ENCODE measurements around the gene TSC22D2. TPM values are rescaled to one million over a fixed set of nuclear protein-coding genes. Genes with fewer than 3 reads are reported as not detected.

The TSC22D2 gene
- total RNA-seq, 1 experiment from 2014 or later: 26.5 TPM

DNA sequence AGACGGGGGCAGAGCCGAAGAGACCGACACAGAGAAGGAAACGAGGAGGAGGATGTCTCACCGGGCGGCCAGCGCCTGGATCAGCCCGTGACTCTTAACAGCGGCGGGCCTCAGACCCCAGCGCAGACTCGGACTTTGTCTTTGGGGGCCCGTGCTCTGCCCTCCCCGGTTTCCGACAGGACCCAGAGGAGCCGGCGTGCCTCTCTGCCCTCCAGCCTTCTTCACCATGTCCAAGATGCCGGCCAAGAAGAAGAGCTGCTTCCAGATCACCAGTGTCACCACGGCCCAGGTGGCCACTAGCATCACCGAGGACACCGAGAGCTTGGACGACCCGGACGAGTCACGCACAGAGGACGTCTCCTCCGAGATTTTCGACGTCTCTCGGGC lies 1.0 kb downstream of the TSC22D2 start:
- no peak overlapping the region for H4K91ac ChIP-seq (ENCODE audit: insufficient read length, low read depth, low read length)
- peaks cover 26% of the 10 kb centered on the region for H3K23me2 ChIP-seq (ENCODE audit: insufficient read length, low read depth, low read length, poor library complexity, severe bottlenecking)
- H2BK12ac ChIP-seq (ENCODE audit: insufficient read length, low read depth, low read length): no peak overlapping the region
- Mint-ChIP-seq H3K27ac (peak overlapping the region; percentile 44 to 96 (median 91); a peak in 5 of 7 replicates), H3K9me3 (no peaks in the 10 kb centered on the region), H3K4me1 (peaks cover 44 to 46% of the 10 kb centered on the region in 2 experiments), H3K27me3 (ENCODE audit: low read depth) (no peaks in the 10 kb centered on the region), H3K36me3 (ENCODE audit: insufficient read depth in 1 of 3, low read depth in 3 of 3) (peaks cover 0 to 16% (median 10%) of the 10 kb centered on the region in 3 experiments; a peak in 5 of 7 replicates), H3K4me3 (peak overlapping the region; percentile 93 to 95)
- H2BK5ac ChIP-seq (ENCODE audit: insufficient read length, low read length): no peak overlapping the region
- H3K4ac ChIP-seq (ENCODE audit: low read depth, low read length): no peak overlapping the region
- no peaks in the 10 kb centered on the region for H4K20me1 ChIP-seq (ENCODE audit: control insufficient read depth, insufficient read depth, insufficient read length)
- no CpG with 5 or more reads among the region's 30 CpGs for WGBS (ENCODE audit: extremely low coverage, insufficient read length, low lambda C conversion rate)
- H3K27me3 ChIP-seq (ENCODE audit: insufficient read depth, low read length): no peaks in the 10 kb centered on the region
- no peak overlapping the region for H2AFZ ChIP-seq (ENCODE audit: low read length)
- no peak overlapping the region for H4K8ac ChIP-seq (replicated peaks; ENCODE audit: insufficient read length, low read depth, low read length)
- H3K9me3 ChIP-seq (ENCODE audit: control insufficient read depth, low read depth, low read length): no peaks in the 10 kb centered on the region
- no peaks in the 10 kb centered on the region for H3K4me1 ChIP-seq (ENCODE audit: insufficient read depth, low read length)
- TF ChIP-seq, protein P1, sequence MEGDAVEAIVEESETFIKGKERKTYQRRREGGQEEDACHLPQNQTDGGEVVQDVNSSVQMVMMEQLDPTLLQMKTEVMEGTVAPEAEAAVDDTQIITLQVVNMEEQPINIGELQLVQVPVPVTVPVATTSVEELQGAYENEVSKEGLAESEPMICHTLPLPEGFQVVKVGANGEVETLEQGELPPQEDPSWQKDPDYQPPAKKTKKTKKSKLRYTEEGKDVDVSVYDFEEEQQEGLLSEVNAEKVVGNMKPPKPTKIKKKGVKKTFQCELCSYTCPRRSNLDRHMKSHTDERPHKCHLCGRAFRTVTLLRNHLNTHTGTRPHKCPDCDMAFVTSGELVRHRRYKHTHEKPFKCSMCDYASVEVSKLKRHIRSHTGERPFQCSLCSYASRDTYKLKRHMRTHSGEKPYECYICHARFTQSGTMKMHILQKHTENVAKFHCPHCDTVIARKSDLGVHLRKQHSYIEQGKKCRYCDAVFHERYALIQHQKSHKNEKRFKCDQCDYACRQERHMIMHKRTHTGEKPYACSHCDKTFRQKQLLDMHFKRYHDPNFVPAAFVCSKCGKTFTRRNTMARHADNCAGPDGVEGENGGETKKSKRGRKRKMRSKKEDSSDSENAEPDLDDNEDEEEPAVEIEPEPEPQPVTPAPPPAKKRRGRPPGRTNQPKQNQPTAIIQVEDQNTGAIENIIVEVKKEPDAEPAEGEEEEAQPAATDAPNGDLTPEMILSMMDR (conservative IDR thresholded peaks at IDR 0.05): no peak
- no peaks in the 10 kb centered on the region for H3K79me1 ChIP-seq (ENCODE audit: insufficient read depth, low read depth, low read length, poor library complexity, severe bottlenecking)
- DNase-seq: no peak
- peak overlapping the region; percentile 67 for H3K4me2 ChIP-seq (ENCODE audit: insufficient read depth, insufficient read length, low read length)
- H3T11ph ChIP-seq (ENCODE audit: low read length): no peak overlapping the region
- no peak overlapping the region for H3K18ac ChIP-seq (ENCODE audit: insufficient read length, low read depth, low read length)
- H3K23ac ChIP-seq (ENCODE audit: insufficient read length, low read depth, low read length): no peak overlapping the region
- H2AK5ac ChIP-seq (ENCODE audit: insufficient read length, low read length): no peak overlapping the region
- peaks cover 18% of the 10 kb centered on the region; the same call in 1 of the 2 replicates for H3K79me2 ChIP-seq (ENCODE audit: insufficient read depth, low read length)
- H2BK15ac ChIP-seq (ENCODE audit: low read depth, low read length): no peak overlapping the region
- no peak overlapping the region for H4K5ac ChIP-seq (ENCODE audit: insufficient read length, low read depth, low read length)
- peak overlapping the region; percentile 50 for H3K9ac ChIP-seq (ENCODE audit: extremely low read depth, insufficient read length, low read length)
- no peak overlapping the region for H3K56ac ChIP-seq (ENCODE audit: insufficient read length, low read depth, low read length)
- no peak overlapping the region for H2BK20ac ChIP-seq (ENCODE audit: low read depth, low read length, poor library complexity, severe bottlenecking)
- peak overlapping the region; percentile 27; the same call in 1 of the 2 replicates for H3K14ac ChIP-seq (ENCODE audit: insufficient read depth, low read length)
- H2BK120ac ChIP-seq (ENCODE audit: low read depth, low read length, poor library complexity, severe bottlenecking): no peak overlapping the region
- H3K27ac ChIP-seq (ENCODE audit: insufficient read length, low read depth, low read length): no peak overlapping the region

Measured in H9 (cell line).